HepG2 (cell line): Measurements from ENCODE around the gene SGPL1. TPM values are rescaled to one million over a fixed set of nuclear protein-coding genes. Genes with fewer than 3 reads are reported as not detected.

Source experiments
- ATAC-seq: fragments of 200-7000 bp; cut with Tn5 transposase; 3 replicates; pipeline ENCODE4 v1.9.1; 2020; ENCODE audit warnings: mild to moderate bottlenecking, moderate library complexity
- BruUV-seq: library from RNA; stranded (reverse); fragments of 400-500 nt; replicated peaks from 2 replicates; lab custom pipeline; 2021; lab: Mats Ljungman, UMichigan
- CTCF ChIA-PET: fragments of 300-600 bp; formaldehyde crosslinking; extraction: SDS; loops from one replicate; lab custom pipeline; 2021; ENCODE audit warnings: low total read pairs, inconsistent platforms, low intra/inter-chr PET ratio; lab: Yijun Ruan, JAX
- POLR2A ChIA-PET: fragments of 350-600 bp; sonication (Branson Sonifier 250); formaldehyde crosslinking; loops from one replicate; lab custom pipeline; 2020; ENCODE audit warnings: antibody characterized with exemption, inconsistent platforms; lab: Yijun Ruan, JAX
- DNase-seq: peaks from one replicate; pipeline ENCODE4 v3.0.0-alpha.2; 2015; ENCODE audit warnings: low spot score
- FAIRE-seq: peaks from 3 replicates; lab custom pipeline; 2011; peaks lifted over from hg19 to GRCh38; lab: Jason Lieb, UNC
- H2AFZ ChIP-seq: one replicate; pipeline ENCODE4 v1.6.1; 2011; ENCODE audit warnings: low read length, inconsistent platforms
- H3K27ac ChIP-seq: fragments of 300-600 bp; 3 replicates; pipeline ENCODE4 v1.8.0; 2011; ENCODE audit warnings: mixed run types, mild to moderate bottlenecking, mixed read lengths, low read length, inconsistent platforms; ENCODE audit not compliant: insufficient read depth; ENCODE audit errors: extremely low read length
- H3K27me3 ChIP-seq, 2 experiments: fragments of 200-600 bp in 1 of 2; 2 replicates in 1 of 2; 3 replicates in 1 of 2; pipeline versions ENCODE4 v1.6.0 to v1.8.0; 2011; ENCODE audit warnings: low read length in 2 of 2, mild to moderate bottlenecking in 2 of 2, moderate library complexity in 2 of 2, inconsistent platforms in 1 of 2; ENCODE audit not compliant: insufficient read depth in 2 of 2, control insufficient read depth in 1 of 2
- H3K36me3 ChIP-seq, 2 experiments: fragments of 200-600 bp in 1 of 2; replicated peaks in 1 of 2; 2 replicates in 1 of 2; 3 replicates in 1 of 2; pipeline versions ENCODE4 v1.5.1 to v1.8.0; 2011; ENCODE audit warnings: low read length in 2 of 2, inconsistent platforms in 1 of 2; ENCODE audit not compliant: insufficient read depth in 2 of 2, control insufficient read depth in 1 of 2
- H3K4me1 ChIP-seq: 2 replicates; pipeline ENCODE4 v1.5.1; 2012; ENCODE audit warnings: low read length, inconsistent platforms; ENCODE audit not compliant: insufficient read depth
- H3K4me2 ChIP-seq: 2 replicates; pipeline ENCODE4 v1.6.0; 2011; ENCODE audit warnings: low read depth, low read length, inconsistent platforms
- H3K4me3 ChIP-seq, 3 experiments: fragments of 200-600 bp in 1 of 3; sonication (generic), shearing (Covaris generic) in 1 of 3; replicated peaks in 1 of 3; 2 replicates each; pipeline ENCODE4 v1.5.1; 2011 to 2016; ENCODE audit warnings: low read length in 3 of 3, inconsistent platforms in 2 of 3, low read depth in 2 of 3, mild to moderate bottlenecking in 2 of 3, control low read depth in 1 of 3, mixed read lengths in 1 of 3; ENCODE audit not compliant: insufficient read depth in 1 of 3
- H3K79me2 ChIP-seq: one replicate; pipeline ENCODE4 v1.6.1; 2011; ENCODE audit warnings: low read length, inconsistent platforms; ENCODE audit not compliant: insufficient read depth
- H3K9ac ChIP-seq: 2 replicates; pipeline ENCODE4 v1.6.0; 2011; ENCODE audit warnings: mild to moderate bottlenecking, low read depth, low read length, inconsistent platforms; ENCODE audit not compliant: insufficient read depth
- H3K9me3 ChIP-seq: 2 replicates; pipeline ENCODE4 v1.5.1; 2012; ENCODE audit warnings: mild to moderate bottlenecking, low read length
- H4K20me1 ChIP-seq: 2 replicates; pipeline ENCODE4 v1.6.0; 2011; ENCODE audit warnings: inconsistent platforms, mild to moderate bottlenecking, low read length, moderate library complexity; ENCODE audit not compliant: insufficient read depth
- ARID3A ChIP-seq: IDR thresholded peaks from 2 replicates; pipeline ENCODE4 v1.6.1; 2012; ENCODE audit warnings: low read depth, low read length, improper control_type of control experiment
- ATF2 ChIP-seq: sonication (generic); formaldehyde crosslinking; IDR thresholded peaks from 2 replicates; pipeline ENCODE4 v1.4.0; 2020; ENCODE audit warnings: missing genetic modification reagents
- CCAR2 ChIP-seq: fragments of 200-400 bp; formaldehyde crosslinking; optimal IDR thresholded peaks from 2 replicates; pipeline ENCODE3; 2018; ENCODE audit warnings: low read depth, mild to moderate bottlenecking, low read length, moderate library complexity
- CENPX ChIP-seq: sonication (generic); formaldehyde crosslinking; IDR thresholded peaks from 2 replicates; pipeline ENCODE4 v1.9.0; 2021; ENCODE audit warnings: mild to moderate bottlenecking, missing genetic modification reagents, moderate library complexity
- CHCHD3 ChIP-seq: sonication (generic); formaldehyde crosslinking; IDR thresholded peaks from 2 replicates; pipeline ENCODE4 v1.8.0; 2022; ENCODE audit warnings: mild to moderate bottlenecking, missing genetic modification reagents, moderate library complexity
- EEA1 ChIP-seq: sonication (generic); formaldehyde crosslinking; IDR thresholded peaks from 2 replicates; pipeline ENCODE4 v1.5.1; 2020; ENCODE audit warnings: mild to moderate bottlenecking, missing genetic modification reagents, borderline replicate concordance
- ELF3 ChIP-seq: IDR thresholded peaks from 2 replicates; pipeline ENCODE4 v1.6.1; 2016; ENCODE audit warnings: missing genetic modification reagents, missing compliant biosample characterization
- HINFP ChIP-seq: sonication (generic); formaldehyde crosslinking; IDR thresholded peaks from 2 replicates; pipeline ENCODE4 v1.4.0; 2020; ENCODE audit warnings: low read depth, mild to moderate bottlenecking, missing genetic modification reagents
- NBN ChIP-seq: fragments of 450-650 bp; conservative IDR thresholded peaks from 2 replicates; pipeline ENCODE4 v1.6.1; 2017
- NCOA1 ChIP-seq: sonication (generic); formaldehyde crosslinking; IDR thresholded peaks from 2 replicates; pipeline ENCODE4 v1.9.0; 2021; ENCODE audit warnings: missing genetic modification reagents
- RAD51 ChIP-seq: fragments of 450-650 bp; IDR thresholded peaks from 2 replicates; pipeline ENCODE4 v1.6.1; 2016; ENCODE audit warnings: borderline replicate concordance
- TCF12 ChIP-seq, 2 experiments: fragments of 450-650 bp in 1 of 2; sonication (generic) in 1 of 2; formaldehyde crosslinking in 1 of 2; IDR thresholded peaks; 2 replicates each; pipeline versions ENCODE4 v1.6.1 to v1.8.0; 2017 to 2022; ENCODE audit warnings: antibody characterized with exemption in 1 of 2, mild to moderate bottlenecking in 1 of 2, missing genetic modification reagents in 1 of 2, moderate library complexity in 1 of 2
- TGIF2 ChIP-seq: IDR thresholded peaks from 2 replicates; pipeline ENCODE4 v1.6.1; 2016; ENCODE audit warnings: control low read depth, missing compliant biosample characterization
- U2AF2 ChIP-seq: fragments of 200-400 bp; formaldehyde crosslinking; IDR thresholded peaks from 2 replicates; pipeline ENCODE4 v1.6.1; 2017; ENCODE audit warnings: low read depth, mild to moderate bottlenecking, low read length
- ZNF234 ChIP-seq: sonication (generic); formaldehyde crosslinking; conservative IDR thresholded peaks from 2 replicates; pipeline ENCODE4 v1.5.1; 2020; ENCODE audit warnings: mild to moderate bottlenecking, missing genetic modification reagents
- ZNF3 ChIP-seq: IDR thresholded peaks from 2 replicates; pipeline ENCODE4 v1.7.0; 2017; ENCODE audit warnings: inconsistent platforms
- ZNF441 ChIP-seq: sonication (generic); formaldehyde crosslinking; IDR thresholded peaks from 2 replicates; pipeline ENCODE4 v1.7.0; 2021; ENCODE audit warnings: missing genetic modification reagents, borderline replicate concordance
- ZNF605 ChIP-seq: sonication (generic); formaldehyde crosslinking; IDR thresholded peaks from 2 replicates; pipeline ENCODE4 v1.8.0; 2022; ENCODE audit warnings: mild to moderate bottlenecking, missing genetic modification reagents
- ZNF720 ChIP-seq: sonication (generic); formaldehyde crosslinking; IDR thresholded peaks from 2 replicates; pipeline ENCODE4 v1.4.0; 2020; ENCODE audit warnings: missing genetic modification reagents
- ZNF878 ChIP-seq: sonication (generic); formaldehyde crosslinking; IDR thresholded peaks from 2 replicates; pipeline ENCODE4 v1.8.1; 2023; ENCODE audit warnings: mild to moderate bottlenecking, missing genetic modification reagents, moderate library complexity
- WGBS: methylation state at CpG from one replicate; pipeline ENCODE4 v1.1.6; 2017; ENCODE audit warnings: low lambda C conversion rate; 5-methylcytosine and 5-hydroxymethylcytosine counted together
- in situ Hi-C: cut with HindIII; loops from 2 replicates; pipeline ENCODE4 v1.10.0; 2017; ENCODE audit warnings: low pct_unique_long_range_greater_than_20kb; ENCODE audit not compliant: extremely low pct_ligation_motif_present
- intact Hi-C: fragments of 100-400 bp; cut with micrococcal nuclease; formaldehyde crosslinking; loops from one replicate; pipeline ENCODE4 v1.10.0; 2022; ENCODE audit not compliant: unreplicated experiment
- polyA plus RNA-seq, 8 experiments: library from polyadenylated mRNA; depleted of rRNA in 3 of 8; stranded (reverse) in 7 of 8; unstranded in 1 of 8; fragments of >200 nt; fragmentation: Illumina TruSeq in 4 of 8; extraction: Trizol in 4 of 8; gene quantifications; 2 replicates each; pipeline versions ENCODE4 v1.2.1 to v1.2.3, GENCODE V29; 2011 to 2016; ENCODE audit warnings: low read depth in 4 of 8, missing spikeins in 1 of 8, mixed read lengths in 1 of 8; ENCODE audit not compliant: insufficient read depth in 1 of 8
- total RNA-seq, 5 experiments: library from RNA; depleted of rRNA; stranded (reverse); fragments of >200 nt; fragmentation: Illumina TruSeq; extraction: Trizol; gene quantifications; 2 replicates each; pipeline ENCODE4 v1.2.3, GENCODE V29; 2016; ENCODE audit warnings: low read depth in 1 of 5

Gene SGPL1
- total and polyA plus RNA-seq, 2 of the 13 experiments (the other 11 are each of a cell fraction or from before 2014, with no cell fraction given) = 17.6 to 25.0 TPM

GRCh38 chr10:70887804-70888800 is 72.4 kb downstream of the SGPL1 start, which contains the start of gene PCBD1:
Gene PCBD1, minus strand, starts transcription at chr10:70888565. Its CDS starts 32 bp downstream, at chr10:70888533.
- ATAC-seq (peak; percentile 90), DNase-seq (peak; percentile 74), FAIRE-seq (no peak)
- H3K9ac ChIP-seq = peak within 1 kb of the TSS; percentile 92
- BruUV-seq = no TSS peak
- peak within 1 kb of the TSS; percentile 88 for H3K4me2 ChIP-seq
- intact Hi-C loops = no loop called here
- POLR2A ChIA-PET = interaction anchor here (0.7 to 2.1 kb wide), 3 partner anchors 9 to 78 kb away, joined by 3 to 7 read pairs (median 3); no protein-coding TSS in a partner anchor
- H3K27me3 ChIP-seq = no peaks in the 10 kb centered on the region; a peak in 1 of 5 replicates
- H3K36me3 ChIP-seq = peaks cover 8 to 34% of the 10 kb centered on the region in 2 experiments; a peak in 4 of 5 replicates
- peaks cover 58% of the 10 kb centered on the region for H3K4me1 ChIP-seq
- 0% methylated on average over 12 of the region's 85 CpGs for WGBS
- H4K20me1 ChIP-seq = peaks cover 3% of the 10 kb centered on the region; the same call in 1 of the 2 replicates
- H3K27ac ChIP-seq = peak within 1 kb of the TSS; percentile 91
- CTCF ChIA-PET = no interaction called here
- peaks cover 18% of the 10 kb centered on the region for H3K79me2 ChIP-seq
- H2AFZ ChIP-seq = no peak within 1 kb of the TSS
- no peaks in the 10 kb centered on the region for H3K9me3 ChIP-seq
- peak within 1 kb of the TSS; percentile 69 to 87 (median 79) for H3K4me3 ChIP-seq
- in situ Hi-C loops = loop anchor here (10.0 kb wide), 1 partner anchor 333 kb away; no protein-coding TSS in a partner anchor
- TF ChIP-seq CHCHD3 (CRISPR knock-in tag) (peak; percentile 67; the same call in 1 of the 2 replicates), EEA1 (no peak), ARID3A (no peak), ATF2 (no peak), ZNF234 (CRISPR knock-in tag) (no peak), U2AF2 (no peak), NCOA1 (CRISPR knock-in tag) (no peak), NBN (no peak), TCF12 (IDR thresholded peaks at IDR 0.05) (no peak), TCF12 (CRISPR knock-in tag; IDR thresholded peaks at IDR 0.05) (no peak), CCAR2 (no peak), RAD51 (no peak), TGIF2 (0 out of 2 replicates have a peak, but pooled peaks have one; percentile 63), CENPX (no peak), ELF3 (CRISPR knock-in tag) (0 out of 2 replicates have a peak, but pooled peaks have one; percentile 32), ZNF605 (CRISPR knock-in tag) (no peak), ZNF878 (CRISPR knock-in tag) (no peak; the same call in none of the 2 replicates), ZNF720 (CRISPR knock-in tag) (no peak), ZNF3 (CRISPR knock-in tag) (no peak), HINFP (CRISPR knock-in tag) (peak; percentile 34; the same call in 1 of the 2 replicates), ZNF441 (no peak)
